Activated CD8-positive, alpha-beta memory T cell treated with anti-CD3 and anti-CD28 coated beads for 4 hours (primary cell): ENCODE results near the gene ANAPC2.

ENCODE experiments used
- DNase-seq, 2 donors: peaks; one replicate each; pipeline ENCODE4 v3.0.0-alpha.2; 2020; ENCODE audit warnings: low read depth in 2 of 2

Gene ANAPC2

DNA sequence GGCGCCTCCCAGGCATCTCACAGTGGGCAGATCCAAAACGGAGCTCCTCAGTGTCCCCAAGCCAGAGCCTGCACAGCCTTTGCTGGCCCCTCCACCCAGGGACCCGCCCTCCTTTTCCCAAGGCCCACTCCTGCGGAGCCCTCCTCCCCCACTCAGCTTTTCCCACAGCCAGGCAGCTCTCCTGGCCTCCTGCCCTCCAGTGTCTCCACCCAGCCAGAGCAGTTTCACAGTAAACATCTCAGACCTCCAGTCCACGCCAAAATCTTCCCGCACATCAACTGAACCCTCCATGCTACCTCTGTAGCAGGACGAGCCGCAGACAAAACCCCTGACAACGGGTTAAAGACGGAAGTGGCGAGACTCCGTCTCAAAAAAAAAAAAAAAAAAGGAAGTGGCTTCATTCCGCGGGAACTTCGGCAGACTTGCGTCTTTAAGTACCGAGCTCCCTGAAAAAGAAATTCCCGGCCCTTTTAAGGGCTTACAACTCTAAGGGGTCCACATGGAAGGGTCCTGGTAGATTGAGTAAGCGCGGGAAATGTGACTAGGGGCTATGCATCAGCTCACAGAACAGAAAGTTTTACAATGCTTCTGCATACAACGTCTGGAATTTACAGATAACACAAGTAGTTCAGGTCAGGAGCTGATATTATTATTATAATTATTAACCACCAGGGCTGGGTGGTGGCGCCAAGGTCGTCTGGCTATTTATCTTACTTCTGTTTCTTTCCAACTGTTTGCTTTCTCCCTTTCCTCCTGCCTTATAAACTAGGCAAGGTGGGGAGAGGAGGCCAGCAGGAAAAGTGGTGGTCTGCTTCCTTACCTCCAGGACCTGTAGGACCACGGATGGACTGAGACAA lies 60.8 kb downstream of the ANAPC2 start:
- DNase-seq, result no peak

GRCh38 chr9:137126786-137127185 lies 61.6 kb downstream of the ANAPC2 start:
- DNase-seq, result no peak
